Measurements from ENCODE around the gene BABAM2. TPM values are rescaled to one million over a fixed set of nuclear protein-coding genes. Genes with fewer than 3 reads are reported as not detected.

The BABAM2 gene
- total and polyA plus RNA-seq, 7 donors: 34.2 to 74.5 (median 52.3) TPM

DNA sequence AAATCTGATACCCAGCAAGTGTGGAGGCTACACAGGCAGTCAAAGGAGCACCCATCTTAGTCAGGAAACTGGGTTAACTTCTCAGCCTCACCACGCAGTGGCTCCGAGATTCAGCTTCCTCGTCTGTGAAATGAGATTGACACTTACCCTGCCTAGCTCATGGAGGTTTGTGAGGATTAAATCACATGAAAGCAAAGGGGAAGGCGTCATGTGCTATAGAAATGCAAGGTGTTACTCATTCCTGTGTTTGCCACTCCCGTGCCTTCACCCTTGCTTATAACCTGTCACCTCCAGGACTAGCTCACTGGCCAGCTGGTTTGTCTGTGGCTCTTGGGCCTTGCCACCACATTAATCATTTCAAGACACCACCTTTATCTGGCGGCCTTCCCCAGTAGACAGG, 383.2 kb downstream of the BABAM2 start:
- Histone ChIP-seq H3K27me3 (ENCODE audit: insufficient read depth in 3 of 3, low read length in 2 of 3) (no peaks in the 10 kb centered on the region), H3K4me1 (peaks cover 47% of the 10 kb centered on the region), H3K9me3 (no peaks in the 10 kb centered on the region), H3K4me3 (no peak overlapping the region), H3K27ac (no peak overlapping the region), H3K36me3 (ENCODE audit: insufficient read depth in 1 of 2, low read depth in 1 of 2) (no peaks in the 10 kb centered on the region)
- TF ChIP-seq, protein P1, sequence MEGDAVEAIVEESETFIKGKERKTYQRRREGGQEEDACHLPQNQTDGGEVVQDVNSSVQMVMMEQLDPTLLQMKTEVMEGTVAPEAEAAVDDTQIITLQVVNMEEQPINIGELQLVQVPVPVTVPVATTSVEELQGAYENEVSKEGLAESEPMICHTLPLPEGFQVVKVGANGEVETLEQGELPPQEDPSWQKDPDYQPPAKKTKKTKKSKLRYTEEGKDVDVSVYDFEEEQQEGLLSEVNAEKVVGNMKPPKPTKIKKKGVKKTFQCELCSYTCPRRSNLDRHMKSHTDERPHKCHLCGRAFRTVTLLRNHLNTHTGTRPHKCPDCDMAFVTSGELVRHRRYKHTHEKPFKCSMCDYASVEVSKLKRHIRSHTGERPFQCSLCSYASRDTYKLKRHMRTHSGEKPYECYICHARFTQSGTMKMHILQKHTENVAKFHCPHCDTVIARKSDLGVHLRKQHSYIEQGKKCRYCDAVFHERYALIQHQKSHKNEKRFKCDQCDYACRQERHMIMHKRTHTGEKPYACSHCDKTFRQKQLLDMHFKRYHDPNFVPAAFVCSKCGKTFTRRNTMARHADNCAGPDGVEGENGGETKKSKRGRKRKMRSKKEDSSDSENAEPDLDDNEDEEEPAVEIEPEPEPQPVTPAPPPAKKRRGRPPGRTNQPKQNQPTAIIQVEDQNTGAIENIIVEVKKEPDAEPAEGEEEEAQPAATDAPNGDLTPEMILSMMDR (IDR thresholded peaks at IDR 0.05): no peak
- 92 to 95% (median 94%) methylated on average over 6 of the region's 6 CpGs for WGBS, 3 donors
- intact Hi-C loops (cut with DNase I): loop anchor here in 1 of 2 donors (5.0 kb wide), 1 partner anchor 41 kb away; no protein-coding TSS in a partner anchor
- ATAC-seq (no peak), DNase-seq (no peak)

DNA sequence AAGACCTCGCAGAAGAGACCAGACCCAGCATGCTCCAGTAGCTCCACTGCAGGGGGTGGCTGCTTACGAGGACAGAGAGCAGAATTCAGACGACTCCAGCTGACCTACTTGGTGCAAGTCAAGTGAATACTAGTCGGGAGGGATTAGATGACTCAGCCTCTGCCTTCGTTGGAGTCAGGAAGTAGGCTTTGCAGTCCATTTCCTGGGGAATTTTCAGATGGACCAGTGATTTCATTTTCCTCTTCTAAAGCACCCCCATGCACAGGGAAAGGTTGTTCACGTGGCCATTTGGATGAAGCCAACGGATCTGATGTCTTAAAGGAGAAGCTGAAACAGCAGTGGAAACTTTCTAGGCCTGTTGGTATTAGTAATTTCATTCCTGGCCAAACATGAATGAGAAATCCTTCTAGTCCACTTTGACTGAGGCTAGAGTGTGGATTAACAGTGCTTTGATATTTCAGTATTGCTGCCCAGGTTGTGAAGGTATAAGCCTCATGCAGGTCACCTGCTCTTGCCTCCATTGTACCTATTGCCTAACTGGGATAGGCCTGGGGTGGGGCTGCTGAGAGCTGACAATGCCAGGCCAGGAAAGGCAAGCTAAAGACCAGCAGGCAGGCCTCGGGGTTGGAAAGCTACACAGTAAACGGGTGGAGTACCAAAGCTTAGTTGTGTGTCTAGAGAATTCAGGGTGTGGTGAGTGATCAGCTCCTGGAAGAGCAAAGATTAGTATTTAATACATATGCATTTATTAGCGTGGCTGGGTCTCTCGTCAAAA, 384.6 kb downstream of the BABAM2 start:
- intact Hi-C loops (cut with DNase I): loop anchor here in 1 of 2 donors (5.0 kb wide), 1 partner anchor 43 kb away; no protein-coding TSS in a partner anchor
- ATAC-seq (peak; percentile 69 to 77 (median 72)), DNase-seq (peak in 1 of 2 donors; percentile 24)
- Histone ChIP-seq H3K27me3 (ENCODE audit: insufficient read depth in 3 of 3, low read length in 2 of 3) (no peaks in the 10 kb centered on the region), H3K9me3 (no peaks in the 10 kb centered on the region), H3K36me3 (ENCODE audit: insufficient read depth in 1 of 2, low read depth in 1 of 2) (no peaks in the 10 kb centered on the region), H3K4me1 (peaks cover 36% of the 10 kb centered on the region), H3K4me3 (no peak overlapping the region), H3K27ac (peak overlapping the region; percentile 76)
- TF ChIP-seq, protein P1 (IDR thresholded peaks at IDR 0.05): no peak
- WGBS, 3 donors: 37 to 50% (median 39%) methylated on average over 11 of the region's 11 CpGs

DNA sequence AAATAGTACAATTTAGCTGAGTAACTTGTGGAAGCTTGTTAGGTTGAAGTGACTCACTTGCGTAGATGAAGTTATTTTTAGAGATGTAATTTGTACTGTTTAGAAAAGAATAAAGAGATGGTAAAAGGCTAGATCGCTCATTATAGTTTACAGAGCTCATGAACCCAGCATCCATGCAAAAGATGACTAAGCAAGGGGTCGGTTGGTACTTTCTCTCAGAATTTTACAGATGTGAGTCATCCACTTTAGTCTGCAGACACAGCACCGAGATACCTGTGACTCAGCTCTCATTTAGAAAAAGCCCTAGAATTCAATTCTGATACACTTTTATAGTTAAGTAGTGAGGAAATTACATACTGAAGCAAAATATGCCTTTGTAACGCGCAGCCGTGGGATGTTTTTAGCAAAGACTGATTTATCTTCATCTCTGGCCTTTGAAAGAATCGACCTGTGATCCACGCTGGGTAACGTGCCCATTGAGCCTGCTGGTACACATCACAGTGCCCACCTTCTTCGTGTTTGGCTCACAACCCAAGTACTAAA, 385.6 kb downstream of the BABAM2 start:
- TF ChIP-seq, protein P1 (IDR thresholded peaks at IDR 0.05): no peak
- no peaks in the 10 kb centered on the region for H3K9me3 ChIP-seq
- peak overlapping the region; percentile 76 for H3K27ac ChIP-seq
- 76 to 81% (median 80%) methylated on average over 11 of the region's 11 CpGs for WGBS, 3 donors
- DNase-seq (no peak), ATAC-seq (peak; percentile 55 to 72 (median 56))
- no peaks in the 10 kb centered on the region for H3K36me3 ChIP-seq (ENCODE audit: insufficient read depth in 1 of 2, low read depth in 1 of 2)
- no peaks in the 10 kb centered on the region for H3K27me3 ChIP-seq (ENCODE audit: insufficient read depth in 3 of 3, low read length in 2 of 3)
- no peak overlapping the region for H3K4me3 ChIP-seq
- peaks cover 33% of the 10 kb centered on the region for H3K4me1 ChIP-seq
- intact Hi-C loops (cut with DNase I): loop anchor here in 1 of 2 donors (2.0 kb wide), 1 partner anchor 117 kb away; the partner anchor contains the start of gene FOSL2

DNA sequence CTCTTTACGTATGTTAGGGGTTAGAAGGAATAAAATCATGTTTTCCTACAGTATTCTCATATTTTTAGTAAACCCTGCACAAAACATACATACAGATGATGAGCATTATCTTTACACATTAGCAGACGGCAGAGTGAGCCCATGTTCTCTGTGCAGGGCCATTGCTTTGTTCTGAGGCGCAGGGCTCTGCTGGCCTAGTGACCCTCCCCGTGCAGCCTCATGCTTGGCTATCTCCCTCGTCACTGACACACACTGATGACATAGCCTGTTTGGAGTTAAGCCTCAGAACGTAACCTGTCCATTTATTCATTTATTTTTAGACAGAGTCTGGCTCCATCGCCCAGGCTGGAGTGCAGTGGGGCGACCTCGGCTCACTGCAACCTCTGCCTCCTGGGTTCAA, 386.3 kb downstream of the BABAM2 start:
- H3K27ac ChIP-seq: peak overlapping the region; percentile 76
- H3K27me3 ChIP-seq (ENCODE audit: insufficient read depth in 3 of 3, low read length in 2 of 3): no peaks in the 10 kb centered on the region
- ATAC-seq (peak; percentile 78 to 88 (median 86)), DNase-seq (peak; percentile 18 to 70)
- 54 to 68% (median 55%) methylated on average over 9 of the region's 9 CpGs for WGBS, 3 donors
- no peaks in the 10 kb centered on the region for H3K36me3 ChIP-seq (ENCODE audit: insufficient read depth in 1 of 2, low read depth in 1 of 2)
- TF ChIP-seq, protein P1 (IDR thresholded peaks at IDR 0.05): no peak
- H3K9me3 ChIP-seq: no peaks in the 10 kb centered on the region
- intact Hi-C loops (cut with DNase I): loop anchor here in 1 of 2 donors (2.0 kb wide), 1 partner anchor 116 kb away; the partner anchor contains the start of gene FOSL2
- H3K4me3 ChIP-seq: no peak overlapping the region
- H3K4me1 ChIP-seq: peaks cover 27% of the 10 kb centered on the region
